A673 (cell line): ENCODE results near the gene APBB2.

Source experiments
- EZH2 ChIP-seq: fragments of 200-600 bp; sonication (generic); IDR thresholded peaks from 2 replicates; pipeline ENCODE4 v1.6.1; 2017; ENCODE audit warnings: borderline replicate concordance, low read depth, mild to moderate bottlenecking, mixed read lengths, antibody characterized with exemption, low read length; ENCODE audit not compliant: poor library complexity, severe bottlenecking
- TF ChIP-seq, protein P1 (sequence below): fragments of 300-800, 200-600 bp; sonication (generic); conservative IDR thresholded peaks from 2 replicates; pipeline ENCODE4 v1.5.1; 2017; ENCODE audit warnings: low read depth, mild to moderate bottlenecking, antibody characterized with exemption, low read length, moderate library complexity, mixed read lengths

DNA sequence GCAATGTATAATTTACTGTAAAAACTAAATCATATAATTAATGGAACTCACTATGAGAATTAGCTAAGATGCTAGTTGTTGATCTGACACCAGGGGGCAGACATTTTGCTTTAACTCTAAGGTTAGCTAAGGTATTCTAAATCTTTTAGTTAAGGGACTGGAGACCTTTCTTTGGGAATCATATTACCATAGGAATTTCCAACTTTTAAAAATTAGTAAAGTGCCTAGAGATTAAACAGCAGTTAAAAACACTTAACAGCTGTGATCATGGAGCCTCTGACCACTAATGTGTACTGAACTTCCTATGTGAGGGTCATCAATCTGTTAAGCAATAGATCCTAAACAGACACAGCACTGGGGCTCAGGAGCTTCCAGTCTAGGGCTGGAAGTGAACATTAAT lies 238.0 kb downstream of the APBB2 start:
- TF ChIP-seq, protein P1, sequence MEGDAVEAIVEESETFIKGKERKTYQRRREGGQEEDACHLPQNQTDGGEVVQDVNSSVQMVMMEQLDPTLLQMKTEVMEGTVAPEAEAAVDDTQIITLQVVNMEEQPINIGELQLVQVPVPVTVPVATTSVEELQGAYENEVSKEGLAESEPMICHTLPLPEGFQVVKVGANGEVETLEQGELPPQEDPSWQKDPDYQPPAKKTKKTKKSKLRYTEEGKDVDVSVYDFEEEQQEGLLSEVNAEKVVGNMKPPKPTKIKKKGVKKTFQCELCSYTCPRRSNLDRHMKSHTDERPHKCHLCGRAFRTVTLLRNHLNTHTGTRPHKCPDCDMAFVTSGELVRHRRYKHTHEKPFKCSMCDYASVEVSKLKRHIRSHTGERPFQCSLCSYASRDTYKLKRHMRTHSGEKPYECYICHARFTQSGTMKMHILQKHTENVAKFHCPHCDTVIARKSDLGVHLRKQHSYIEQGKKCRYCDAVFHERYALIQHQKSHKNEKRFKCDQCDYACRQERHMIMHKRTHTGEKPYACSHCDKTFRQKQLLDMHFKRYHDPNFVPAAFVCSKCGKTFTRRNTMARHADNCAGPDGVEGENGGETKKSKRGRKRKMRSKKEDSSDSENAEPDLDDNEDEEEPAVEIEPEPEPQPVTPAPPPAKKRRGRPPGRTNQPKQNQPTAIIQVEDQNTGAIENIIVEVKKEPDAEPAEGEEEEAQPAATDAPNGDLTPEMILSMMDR: peak; percentile 77
- TF ChIP-seq EZH2: no peak
